ENCODE data around the gene SH3GL2. TPM values are rescaled to one million over a fixed set of nuclear protein-coding genes. Genes with fewer than 3 reads are reported as not detected.

The SH3GL2 gene
- total RNA-seq, 4 donors from 2014 or later, result 0.17 TPM; not detected in 3

DNA sequence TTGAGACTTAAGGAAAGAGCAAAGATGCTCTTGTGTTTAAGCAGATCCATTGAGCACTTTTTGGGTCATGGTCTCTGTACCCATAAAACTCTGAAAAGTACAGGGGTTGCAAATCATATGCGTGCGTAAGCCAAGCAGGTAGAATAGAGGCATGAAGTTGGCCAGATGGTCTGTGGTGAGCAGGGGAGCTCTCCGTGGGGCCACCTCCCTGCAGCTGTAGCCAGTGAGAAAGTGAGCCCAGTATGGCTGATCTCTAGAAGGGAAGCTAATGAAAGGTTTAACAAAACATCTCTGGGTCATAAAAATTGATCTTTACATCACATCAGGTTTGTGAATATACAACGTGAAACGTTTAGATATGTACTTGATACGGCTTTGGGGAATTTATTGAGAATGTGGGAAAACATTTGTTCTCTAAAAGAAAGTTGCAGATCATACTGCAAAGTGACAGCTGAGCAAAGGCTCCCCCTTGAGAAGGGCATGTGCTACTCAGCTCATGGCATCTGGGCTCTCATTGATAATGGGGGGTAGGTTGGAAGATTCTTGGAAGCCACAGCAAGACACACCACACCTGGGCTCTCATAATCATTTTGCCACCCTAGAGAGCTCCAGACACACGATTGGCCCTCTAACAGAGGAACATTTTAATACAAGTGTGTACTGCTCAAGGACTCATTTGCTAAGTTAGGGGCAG, 30.6 kb downstream of the SH3GL2 start:
- TF ChIP-seq, protein P1, sequence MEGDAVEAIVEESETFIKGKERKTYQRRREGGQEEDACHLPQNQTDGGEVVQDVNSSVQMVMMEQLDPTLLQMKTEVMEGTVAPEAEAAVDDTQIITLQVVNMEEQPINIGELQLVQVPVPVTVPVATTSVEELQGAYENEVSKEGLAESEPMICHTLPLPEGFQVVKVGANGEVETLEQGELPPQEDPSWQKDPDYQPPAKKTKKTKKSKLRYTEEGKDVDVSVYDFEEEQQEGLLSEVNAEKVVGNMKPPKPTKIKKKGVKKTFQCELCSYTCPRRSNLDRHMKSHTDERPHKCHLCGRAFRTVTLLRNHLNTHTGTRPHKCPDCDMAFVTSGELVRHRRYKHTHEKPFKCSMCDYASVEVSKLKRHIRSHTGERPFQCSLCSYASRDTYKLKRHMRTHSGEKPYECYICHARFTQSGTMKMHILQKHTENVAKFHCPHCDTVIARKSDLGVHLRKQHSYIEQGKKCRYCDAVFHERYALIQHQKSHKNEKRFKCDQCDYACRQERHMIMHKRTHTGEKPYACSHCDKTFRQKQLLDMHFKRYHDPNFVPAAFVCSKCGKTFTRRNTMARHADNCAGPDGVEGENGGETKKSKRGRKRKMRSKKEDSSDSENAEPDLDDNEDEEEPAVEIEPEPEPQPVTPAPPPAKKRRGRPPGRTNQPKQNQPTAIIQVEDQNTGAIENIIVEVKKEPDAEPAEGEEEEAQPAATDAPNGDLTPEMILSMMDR (IDR thresholded peaks at IDR 0.05; ENCODE audit: low read depth), result no peak

DNA sequence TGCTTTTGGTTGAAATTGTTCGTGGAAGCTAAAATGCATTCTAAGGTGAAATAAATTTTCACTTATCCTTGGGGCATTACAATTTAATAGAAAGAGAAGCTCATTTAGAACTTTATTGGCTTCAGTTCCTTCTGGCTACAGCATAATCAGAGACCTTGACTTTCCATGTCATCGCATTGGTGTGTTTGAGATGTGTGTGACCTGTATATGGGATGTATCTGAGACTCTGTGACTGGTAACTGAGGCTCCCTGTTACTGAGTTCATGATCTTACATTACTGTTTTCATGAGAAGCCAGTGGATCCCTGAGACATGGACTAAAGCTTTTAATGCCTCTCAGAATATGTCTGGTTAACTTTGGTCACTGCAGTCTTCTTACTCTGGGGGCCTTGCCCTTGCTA, 32.5 kb downstream of the SH3GL2 start:
- TF ChIP-seq, protein P1 (IDR thresholded peaks at IDR 0.05; ENCODE audit: low read depth), result no peak

DNA sequence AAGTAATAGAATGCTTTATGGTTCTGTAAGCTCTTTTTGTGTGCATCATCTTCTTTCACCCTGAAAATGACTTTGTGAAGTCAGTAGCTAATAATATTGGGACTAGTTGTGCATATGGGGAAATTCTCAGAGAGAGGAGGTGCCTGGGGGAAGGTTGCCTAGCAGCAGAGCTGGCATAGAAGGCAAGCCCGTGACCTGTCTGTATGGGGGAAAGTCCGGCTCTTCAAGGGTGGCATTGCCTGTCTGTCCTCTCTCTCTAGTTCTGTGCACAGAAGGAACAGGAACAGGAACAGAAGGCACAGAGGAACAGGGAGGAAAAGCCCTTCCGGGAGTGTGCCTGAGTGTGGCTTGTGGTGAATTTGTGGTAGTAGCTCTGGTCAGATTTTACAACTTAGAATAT, 33.1 kb downstream of the SH3GL2 start:
- TF ChIP-seq, protein P1 (IDR thresholded peaks at IDR 0.05; ENCODE audit: low read depth), result no peak

DNA sequence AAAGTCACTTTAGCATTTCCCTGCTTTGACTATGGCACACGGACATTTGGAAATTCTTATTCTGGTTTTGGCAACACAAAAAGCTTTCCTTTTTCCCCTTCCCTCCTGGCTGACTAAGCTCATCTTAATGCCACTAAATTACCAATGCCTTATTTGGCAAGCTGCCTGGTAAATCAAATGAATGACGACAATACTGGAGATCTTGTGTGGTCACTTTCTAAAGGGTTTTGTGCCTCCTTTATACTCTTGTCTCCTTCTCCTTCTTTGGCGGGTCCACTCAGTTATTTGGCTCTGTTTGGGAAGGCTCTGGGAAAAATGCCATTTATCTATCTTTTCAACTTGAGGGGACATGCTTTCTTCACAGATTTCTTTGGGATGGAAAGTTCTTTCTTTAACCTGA, 34.9 kb downstream of the SH3GL2 start:
- TF ChIP-seq, protein P1 (IDR thresholded peaks at IDR 0.05; ENCODE audit: low read depth), result no peak

DNA sequence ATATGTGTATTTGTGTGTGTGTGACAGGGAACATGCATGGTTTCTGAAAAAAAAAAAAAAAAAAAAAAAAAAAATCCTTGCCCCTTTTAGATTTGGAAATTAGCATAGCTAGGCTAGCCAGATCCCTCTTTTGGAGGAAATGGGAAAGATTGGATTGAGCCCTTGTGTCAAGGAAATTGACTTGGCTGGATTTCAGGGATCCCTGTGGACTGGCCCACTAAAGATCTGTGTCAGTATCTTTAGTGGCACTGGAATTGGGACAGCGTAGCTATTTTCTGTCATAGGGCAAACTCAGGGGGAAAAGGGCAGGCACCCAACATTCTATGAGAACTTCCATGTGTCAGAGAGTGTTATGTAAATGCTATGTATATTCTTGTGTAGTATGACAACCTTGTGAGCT, 35.4 kb downstream of the SH3GL2 start:
- TF ChIP-seq, protein P1 (IDR thresholded peaks at IDR 0.05; ENCODE audit: low read depth), result no peak

DNA sequence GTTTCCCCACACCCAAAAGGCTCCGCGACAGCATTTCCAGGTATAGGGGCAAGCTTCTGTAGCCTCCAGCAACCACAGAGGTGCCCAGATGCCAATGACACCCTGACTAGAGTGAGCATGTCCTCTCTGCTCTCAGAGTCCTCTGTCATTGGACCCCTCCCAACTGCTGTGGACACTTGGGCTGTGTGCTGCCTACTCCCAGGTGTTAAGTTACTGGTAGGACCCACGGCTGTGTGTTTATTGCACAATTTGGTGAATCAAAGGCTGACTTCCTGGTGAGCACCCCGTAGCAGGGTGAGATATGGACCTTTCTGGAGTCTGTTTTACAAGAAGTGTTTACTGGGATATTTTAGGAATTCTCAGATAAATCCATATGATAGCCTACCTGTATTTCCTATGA, 36.0 kb downstream of the SH3GL2 start:
- TF ChIP-seq, protein P1 (IDR thresholded peaks at IDR 0.05; ENCODE audit: low read depth), result no peak

DNA sequence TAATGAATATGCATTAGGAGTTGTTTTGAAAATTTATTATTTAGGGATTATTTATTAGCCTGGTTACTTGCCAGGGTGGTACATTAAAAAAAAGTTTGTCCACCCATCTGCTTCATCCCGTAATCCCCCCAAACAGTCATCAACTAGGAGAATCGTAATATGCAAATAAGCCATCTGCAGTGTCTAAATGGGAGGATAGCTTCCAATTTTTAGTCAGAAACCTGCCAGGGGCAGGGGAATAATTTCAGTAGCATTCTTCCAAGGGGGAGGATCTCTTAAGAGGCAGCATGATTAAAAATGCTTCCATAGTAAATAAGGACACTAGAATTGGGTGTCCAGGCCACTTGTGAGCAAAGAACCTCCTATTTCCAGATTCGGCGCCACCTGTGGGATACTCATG, 43.3 kb downstream of the SH3GL2 start:
- TF ChIP-seq, protein P1 (IDR thresholded peaks at IDR 0.05; ENCODE audit: low read depth), result no peak

All from subcutaneous adipose tissue (tissue), 4 donors.